ENCODE results near the gene CD99.

- TF ChIP-seq CTCF (IDR thresholded peaks at IDR 0.05) (no peak), EP300 (IDR thresholded peaks at IDR 0.05) (peak in 1 of 2 donors; percentile 35)
Measured at GRCh38 chrX:2650865-2651264, 40.2 kb upstream of the CD99 start.
